HEK293 (cell line): Measurements from ENCODE around the gene RAD52.

Source experiments
- GFI1B ChIP-seq: fragments of 450-650 bp; formaldehyde crosslinking; IDR thresholded peaks from 2 replicates; pipeline ENCODE4 v1.5.1; 2016; ENCODE audit warnings: missing biosample characterization, missing genetic modification characterization
- GLI2 ChIP-seq: fragments of 450-650 bp; formaldehyde crosslinking; IDR thresholded peaks from 2 replicates; pipeline ENCODE4; 2017; ENCODE audit warnings: missing biosample characterization, missing genetic modification characterization, low read depth, borderline replicate concordance
- KLF9 ChIP-seq: fragments of 450-650 bp; formaldehyde crosslinking; IDR thresholded peaks from 2 replicates; pipeline ENCODE4 v1.5.1; 2016; ENCODE audit warnings: missing biosample characterization, missing genetic modification characterization, low read depth
- SCRT2 ChIP-seq: fragments of 450-650 bp; formaldehyde crosslinking; IDR thresholded peaks from 2 replicates; pipeline ENCODE4 v1.5.1; 2016; ENCODE audit warnings: missing biosample characterization, missing genetic modification characterization
- TCF7L2 ChIP-seq: IDR thresholded peaks from 2 replicates; pipeline ENCODE4 v1.6.1; 2011; ENCODE audit warnings: low read depth, mild to moderate bottlenecking, inconsistent platforms, low read length, moderate library complexity, borderline replicate concordance
- ZBTB17 ChIP-seq: fragments of 450-650 bp; formaldehyde crosslinking; IDR thresholded peaks from 2 replicates; pipeline ENCODE4 v1.5.1; 2016; ENCODE audit warnings: missing biosample characterization, missing genetic modification characterization
- ZNF112 ChIP-seq: fragments of 450-650 bp; formaldehyde crosslinking; IDR thresholded peaks from 2 replicates; pipeline ENCODE4 v1.5.0; 2017; ENCODE audit warnings: missing biosample characterization, missing genetic modification characterization
- ZNF132 ChIP-seq: fragments of 450-650 bp; formaldehyde crosslinking; IDR thresholded peaks from 2 replicates; pipeline ENCODE4 v1.5.1; 2017; ENCODE audit warnings: missing biosample characterization, missing genetic modification characterization, borderline replicate concordance
- ZNF24 ChIP-seq: fragments of 450-650 bp; formaldehyde crosslinking; IDR thresholded peaks from 2 replicates; pipeline ENCODE4 v1.5.1; 2016; ENCODE audit warnings: missing biosample characterization, missing genetic modification characterization
- ZNF311 ChIP-seq: fragments of 450-650 bp; formaldehyde crosslinking; IDR thresholded peaks from 2 replicates; pipeline ENCODE4 v1.5.1; 2017; ENCODE audit warnings: missing biosample characterization, missing genetic modification characterization, borderline replicate concordance
- ZNF48 ChIP-seq: fragments of 450-650 bp; formaldehyde crosslinking; IDR thresholded peaks from 2 replicates; pipeline ENCODE4 v1.5.1; 2016; ENCODE audit warnings: missing biosample characterization, missing genetic modification characterization
- ZNF560 ChIP-seq: fragments of 450-650 bp; formaldehyde crosslinking; IDR thresholded peaks from 2 replicates; pipeline ENCODE4 v1.5.1; 2017; ENCODE audit warnings: missing biosample characterization, missing genetic modification characterization, borderline replicate concordance
- ZNF621 ChIP-seq: fragments of 450-650 bp; formaldehyde crosslinking; IDR thresholded peaks from 2 replicates; pipeline ENCODE4 v1.5.1; 2017; ENCODE audit warnings: missing biosample characterization, missing genetic modification characterization
- ZNF624 ChIP-seq: fragments of 450-650 bp; formaldehyde crosslinking; IDR thresholded peaks from 2 replicates; pipeline ENCODE4 v1.5.1; 2017; ENCODE audit warnings: missing biosample characterization, missing genetic modification characterization
- ZNF785 ChIP-seq: fragments of 450-650 bp; formaldehyde crosslinking; IDR thresholded peaks from 2 replicates; pipeline ENCODE4 v1.5.1; 2016; ENCODE audit warnings: missing biosample characterization, missing genetic modification characterization
- ZXDB ChIP-seq: fragments of 450-650 bp; formaldehyde crosslinking; IDR thresholded peaks from 2 replicates; pipeline ENCODE4 v1.5.1; 2016; ENCODE audit warnings: missing biosample characterization, missing genetic modification characterization
- TF ChIP-seq, protein P1 (sequence below): fragments of 450-650 bp; formaldehyde crosslinking; conservative IDR thresholded peaks from 2 replicates; pipeline ENCODE4 v1.5.1; 2016; ENCODE audit warnings: low read depth, missing biosample characterization, missing genetic modification characterization
- TF ChIP-seq, protein P2 (sequence below): fragments of 450-650 bp; formaldehyde crosslinking; IDR thresholded peaks from 2 replicates; pipeline ENCODE4 v1.5.1; 2016; ENCODE audit warnings: missing biosample characterization, missing genetic modification characterization, borderline replicate concordance
- TF ChIP-seq, protein P3 (sequence below): fragments of 450-650 bp; formaldehyde crosslinking; conservative IDR thresholded peaks from 2 replicates; pipeline ENCODE4 v1.5.1; 2016; ENCODE audit warnings: low read depth, missing biosample characterization, missing genetic modification characterization
- TF ChIP-seq, protein P4 (sequence below): fragments of 450-650 bp; formaldehyde crosslinking; IDR thresholded peaks from 2 replicates; pipeline ENCODE4 v1.5.1; 2017; ENCODE audit warnings: missing biosample characterization, missing genetic modification characterization
- TF ChIP-seq, protein P5 (sequence below): fragments of 450-650 bp; formaldehyde crosslinking; IDR thresholded peaks from 2 replicates; pipeline ENCODE4 v1.5.1; 2016; ENCODE audit warnings: missing biosample characterization, missing genetic modification characterization

The RAD52 gene

DNA sequence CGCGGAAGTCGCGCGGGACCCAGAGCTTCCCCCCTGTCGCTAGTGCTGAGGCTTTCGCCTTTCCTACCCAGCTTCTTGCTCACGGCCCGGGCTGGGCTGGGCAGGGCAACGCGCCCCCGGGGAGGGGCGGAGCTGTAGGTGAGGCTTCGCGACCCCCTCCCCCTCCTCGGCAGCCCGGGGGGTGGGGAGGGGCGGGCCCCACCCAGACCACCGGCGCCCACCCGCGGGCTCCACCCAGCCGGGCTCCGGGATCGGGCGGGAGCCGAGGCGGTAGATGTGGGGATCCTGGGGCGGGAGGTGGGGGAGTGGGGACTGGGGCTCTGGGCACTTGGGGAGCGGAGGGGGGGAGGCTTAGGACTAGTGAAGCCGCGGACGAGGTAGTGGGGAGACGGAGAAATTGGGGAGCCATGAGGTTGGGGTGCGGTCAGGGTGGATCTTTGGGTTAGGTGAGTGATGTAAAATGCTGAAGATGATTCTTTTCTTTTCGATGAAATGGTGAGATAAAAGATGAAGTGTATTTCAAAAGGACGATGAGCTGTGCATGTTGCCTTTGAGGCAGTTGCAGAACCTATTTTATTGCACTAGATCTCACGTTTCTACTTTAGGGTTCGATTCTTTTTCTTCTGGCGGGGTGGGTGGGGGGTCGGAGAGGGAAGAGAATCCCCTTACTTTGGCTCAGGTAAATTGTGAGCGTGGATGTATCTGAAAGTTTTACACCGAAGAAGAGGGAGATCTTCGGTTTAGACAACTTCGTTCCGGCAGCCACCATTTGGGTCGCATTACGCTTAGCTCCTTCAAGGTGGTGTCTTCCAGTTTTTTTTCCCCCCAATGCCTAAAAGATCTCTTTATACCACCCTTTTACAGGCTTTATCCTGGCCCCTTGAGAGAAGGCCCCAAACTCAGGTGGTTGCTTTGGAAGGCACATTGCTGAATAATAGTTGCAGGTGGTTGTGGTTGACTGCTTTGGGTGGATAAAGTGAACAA, 42.1 kb upstream of the RAD52 start (continued):
- TF ChIP-seq, protein P1, sequence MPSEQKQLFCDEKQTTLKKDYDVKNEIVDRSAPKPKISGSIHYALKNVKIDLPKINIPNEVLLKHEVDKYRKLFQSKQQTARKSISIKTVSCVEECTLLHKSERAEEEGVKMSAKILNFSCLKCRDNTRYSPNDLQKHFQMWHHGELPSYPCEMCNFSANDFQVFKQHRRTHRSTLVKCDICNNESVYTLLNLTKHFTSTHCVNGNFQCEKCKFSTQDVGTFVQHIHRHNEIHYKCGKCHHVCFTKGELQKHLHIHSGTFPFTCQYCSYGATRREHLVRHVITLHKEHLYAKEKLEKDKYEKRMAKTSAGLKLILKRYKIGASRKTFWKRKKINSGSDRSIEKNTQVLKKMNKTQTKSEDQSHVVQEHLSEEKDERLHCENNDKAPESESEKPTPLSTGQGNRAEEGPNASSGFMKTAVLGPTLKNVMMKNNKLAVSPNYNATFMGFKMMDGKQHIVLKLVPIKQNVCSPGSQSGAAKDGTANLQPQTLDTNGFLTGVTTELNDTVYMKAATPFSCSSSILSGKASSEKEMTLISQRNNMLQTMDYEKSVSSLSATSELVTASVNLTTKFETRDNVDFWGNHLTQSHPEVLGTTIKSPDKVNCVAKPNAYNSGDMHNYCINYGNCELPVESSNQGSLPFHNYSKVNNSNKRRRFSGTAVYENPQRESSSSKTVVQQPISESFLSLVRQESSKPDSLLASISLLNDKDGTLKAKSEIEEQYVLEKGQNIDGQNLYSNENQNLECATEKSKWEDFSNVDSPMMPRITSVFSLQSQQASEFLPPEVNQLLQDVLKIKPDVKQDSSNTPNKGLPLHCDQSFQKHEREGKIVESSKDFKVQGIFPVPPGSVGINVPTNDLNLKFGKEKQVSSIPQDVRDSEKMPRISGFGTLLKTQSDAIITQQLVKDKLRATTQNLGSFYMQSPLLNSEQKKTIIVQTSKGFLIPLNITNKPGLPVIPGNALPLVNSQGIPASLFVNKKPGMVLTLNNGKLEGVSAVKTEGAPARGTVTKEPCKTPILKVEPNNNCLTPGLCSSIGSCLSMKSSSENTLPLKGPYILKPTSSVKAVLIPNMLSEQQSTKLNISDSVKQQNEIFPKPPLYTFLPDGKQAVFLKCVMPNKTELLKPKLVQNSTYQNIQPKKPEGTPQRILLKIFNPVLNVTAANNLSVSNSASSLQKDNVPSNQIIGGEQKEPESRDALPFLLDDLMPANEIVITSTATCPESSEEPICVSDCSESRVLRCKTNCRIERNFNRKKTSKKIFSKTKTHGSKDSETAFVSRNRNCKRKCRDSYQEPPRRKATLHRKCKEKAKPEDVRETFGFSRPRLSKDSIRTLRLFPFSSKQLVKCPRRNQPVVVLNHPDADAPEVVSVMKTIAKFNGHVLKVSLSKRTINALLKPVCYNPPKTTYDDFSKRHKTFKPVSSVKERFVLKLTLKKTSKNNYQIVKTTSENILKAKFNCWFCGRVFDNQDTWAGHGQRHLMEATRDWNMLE (tag by site-specific recombination) = no peak
- TF ChIP-seq ZBTB17 (tag by site-specific recombination) = 0 out of 2 replicates have a peak, but pooled peaks have one; percentile 35
- TF ChIP-seq, protein P2, sequence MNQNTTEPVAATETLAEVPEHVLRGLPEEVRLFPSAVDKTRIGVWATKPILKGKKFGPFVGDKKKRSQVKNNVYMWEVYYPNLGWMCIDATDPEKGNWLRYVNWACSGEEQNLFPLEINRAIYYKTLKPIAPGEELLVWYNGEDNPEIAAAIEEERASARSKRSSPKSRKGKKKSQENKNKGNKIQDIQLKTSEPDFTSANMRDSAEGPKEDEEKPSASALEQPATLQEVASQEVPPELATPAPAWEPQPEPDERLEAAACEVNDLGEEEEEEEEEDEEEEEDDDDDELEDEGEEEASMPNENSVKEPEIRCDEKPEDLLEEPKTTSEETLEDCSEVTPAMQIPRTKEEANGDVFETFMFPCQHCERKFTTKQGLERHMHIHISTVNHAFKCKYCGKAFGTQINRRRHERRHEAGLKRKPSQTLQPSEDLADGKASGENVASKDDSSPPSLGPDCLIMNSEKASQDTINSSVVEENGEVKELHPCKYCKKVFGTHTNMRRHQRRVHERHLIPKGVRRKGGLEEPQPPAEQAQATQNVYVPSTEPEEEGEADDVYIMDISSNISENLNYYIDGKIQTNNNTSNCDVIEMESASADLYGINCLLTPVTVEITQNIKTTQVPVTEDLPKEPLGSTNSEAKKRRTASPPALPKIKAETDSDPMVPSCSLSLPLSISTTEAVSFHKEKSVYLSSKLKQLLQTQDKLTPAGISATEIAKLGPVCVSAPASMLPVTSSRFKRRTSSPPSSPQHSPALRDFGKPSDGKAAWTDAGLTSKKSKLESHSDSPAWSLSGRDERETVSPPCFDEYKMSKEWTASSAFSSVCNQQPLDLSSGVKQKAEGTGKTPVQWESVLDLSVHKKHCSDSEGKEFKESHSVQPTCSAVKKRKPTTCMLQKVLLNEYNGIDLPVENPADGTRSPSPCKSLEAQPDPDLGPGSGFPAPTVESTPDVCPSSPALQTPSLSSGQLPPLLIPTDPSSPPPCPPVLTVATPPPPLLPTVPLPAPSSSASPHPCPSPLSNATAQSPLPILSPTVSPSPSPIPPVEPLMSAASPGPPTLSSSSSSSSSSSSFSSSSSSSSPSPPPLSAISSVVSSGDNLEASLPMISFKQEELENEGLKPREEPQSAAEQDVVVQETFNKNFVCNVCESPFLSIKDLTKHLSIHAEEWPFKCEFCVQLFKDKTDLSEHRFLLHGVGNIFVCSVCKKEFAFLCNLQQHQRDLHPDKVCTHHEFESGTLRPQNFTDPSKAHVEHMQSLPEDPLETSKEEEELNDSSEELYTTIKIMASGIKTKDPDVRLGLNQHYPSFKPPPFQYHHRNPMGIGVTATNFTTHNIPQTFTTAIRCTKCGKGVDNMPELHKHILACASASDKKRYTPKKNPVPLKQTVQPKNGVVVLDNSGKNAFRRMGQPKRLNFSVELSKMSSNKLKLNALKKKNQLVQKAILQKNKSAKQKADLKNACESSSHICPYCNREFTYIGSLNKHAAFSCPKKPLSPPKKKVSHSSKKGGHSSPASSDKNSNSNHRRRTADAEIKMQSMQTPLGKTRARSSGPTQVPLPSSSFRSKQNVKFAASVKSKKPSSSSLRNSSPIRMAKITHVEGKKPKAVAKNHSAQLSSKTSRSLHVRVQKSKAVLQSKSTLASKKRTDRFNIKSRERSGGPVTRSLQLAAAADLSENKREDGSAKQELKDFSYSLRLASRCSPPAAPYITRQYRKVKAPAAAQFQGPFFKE (tag by site-specific recombination) = no peak
- TF ChIP-seq ZNF24 (tag by site-specific recombination) = no peak
- TF ChIP-seq, protein P3, sequence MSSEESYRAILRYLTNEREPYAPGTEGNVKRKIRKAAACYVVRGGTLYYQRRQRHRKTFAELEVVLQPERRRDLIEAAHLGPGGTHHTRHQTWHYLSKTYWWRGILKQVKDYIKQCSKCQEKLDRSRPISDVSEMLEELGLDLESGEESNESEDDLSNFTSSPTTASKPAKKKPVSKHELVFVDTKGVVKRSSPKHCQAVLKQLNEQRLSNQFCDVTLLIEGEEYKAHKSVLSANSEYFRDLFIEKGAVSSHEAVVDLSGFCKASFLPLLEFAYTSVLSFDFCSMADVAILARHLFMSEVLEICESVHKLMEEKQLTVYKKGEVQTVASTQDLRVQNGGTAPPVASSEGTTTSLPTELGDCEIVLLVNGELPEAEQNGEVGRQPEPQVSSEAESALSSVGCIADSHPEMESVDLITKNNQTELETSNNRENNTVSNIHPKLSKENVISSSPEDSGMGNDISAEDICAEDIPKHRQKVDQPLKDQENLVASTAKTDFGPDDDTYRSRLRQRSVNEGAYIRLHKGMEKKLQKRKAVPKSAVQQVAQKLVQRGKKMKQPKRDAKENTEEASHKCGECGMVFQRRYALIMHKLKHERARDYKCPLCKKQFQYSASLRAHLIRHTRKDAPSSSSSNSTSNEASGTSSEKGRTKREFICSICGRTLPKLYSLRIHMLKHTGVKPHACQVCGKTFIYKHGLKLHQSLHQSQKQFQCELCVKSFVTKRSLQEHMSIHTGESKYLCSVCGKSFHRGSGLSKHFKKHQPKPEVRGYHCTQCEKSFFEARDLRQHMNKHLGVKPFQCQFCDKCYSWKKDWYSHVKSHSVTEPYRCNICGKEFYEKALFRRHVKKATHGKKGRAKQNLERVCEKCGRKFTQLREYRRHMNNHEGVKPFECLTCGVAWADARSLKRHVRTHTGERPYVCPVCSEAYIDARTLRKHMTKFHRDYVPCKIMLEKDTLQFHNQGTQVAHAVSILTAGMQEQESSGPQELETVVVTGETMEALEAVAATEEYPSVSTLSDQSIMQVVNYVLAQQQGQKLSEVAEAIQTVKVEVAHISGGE (tag by site-specific recombination) = no peak; the same call in 1 of the 2 replicates
- TF ChIP-seq ZNF624 = no peak
- TF ChIP-seq, protein P4, sequence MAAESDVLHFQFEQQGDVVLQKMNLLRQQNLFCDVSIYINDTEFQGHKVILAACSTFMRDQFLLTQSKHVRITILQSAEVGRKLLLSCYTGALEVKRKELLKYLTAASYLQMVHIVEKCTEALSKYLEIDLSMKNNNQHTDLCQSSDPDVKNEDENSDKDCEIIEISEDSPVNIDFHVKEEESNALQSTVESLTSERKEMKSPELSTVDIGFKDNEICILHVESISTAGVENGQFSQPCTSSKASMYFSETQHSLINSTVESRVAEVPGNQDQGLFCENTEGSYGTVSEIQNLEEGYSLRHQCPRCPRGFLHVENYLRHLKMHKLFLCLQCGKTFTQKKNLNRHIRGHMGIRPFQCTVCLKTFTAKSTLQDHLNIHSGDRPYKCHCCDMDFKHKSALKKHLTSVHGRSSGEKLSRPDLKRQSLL (tag by site-specific recombination) = no peak
- TF ChIP-seq ZNF311 (tag by site-specific recombination) = no peak
- TF ChIP-seq GLI2 (tag by site-specific recombination) = no peak
- TF ChIP-seq KLF9 (tag by site-specific recombination) = peak; percentile 80
- no peak for TF ChIP-seq GFI1B (tag by site-specific recombination)
- no peak for TF ChIP-seq ZXDB (tag by site-specific recombination)
- TF ChIP-seq ZNF621 (tag by site-specific recombination) = no peak
- TF ChIP-seq ZNF785 (tag by site-specific recombination) = no peak
- TF ChIP-seq SCRT2 (tag by site-specific recombination) = no peak
- no peak for TF ChIP-seq ZNF112
- TF ChIP-seq ZNF48 = no peak
- TF ChIP-seq ZNF132 = no peak
- TF ChIP-seq TCF7L2 = no peak
- TF ChIP-seq ZNF560 (tag by site-specific recombination) = no peak
- TF ChIP-seq, protein P5, sequence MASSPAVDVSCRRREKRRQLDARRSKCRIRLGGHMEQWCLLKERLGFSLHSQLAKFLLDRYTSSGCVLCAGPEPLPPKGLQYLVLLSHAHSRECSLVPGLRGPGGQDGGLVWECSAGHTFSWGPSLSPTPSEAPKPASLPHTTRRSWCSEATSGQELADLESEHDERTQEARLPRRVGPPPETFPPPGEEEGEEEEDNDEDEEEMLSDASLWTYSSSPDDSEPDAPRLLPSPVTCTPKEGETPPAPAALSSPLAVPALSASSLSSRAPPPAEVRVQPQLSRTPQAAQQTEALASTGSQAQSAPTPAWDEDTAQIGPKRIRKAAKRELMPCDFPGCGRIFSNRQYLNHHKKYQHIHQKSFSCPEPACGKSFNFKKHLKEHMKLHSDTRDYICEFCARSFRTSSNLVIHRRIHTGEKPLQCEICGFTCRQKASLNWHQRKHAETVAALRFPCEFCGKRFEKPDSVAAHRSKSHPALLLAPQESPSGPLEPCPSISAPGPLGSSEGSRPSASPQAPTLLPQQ (tag by site-specific recombination) = peak; percentile 72
